Lower leg skin (tissue), 3 donors: Measurements from ENCODE around the gene ERBB2.

Experiments used
- POLR2A ChIP-seq, 2 donors: fragments of 450-650 bp; IDR thresholded peaks; one replicate each; pipeline ENCODE4 v1.6.1; 2016 to 2017; ENCODE audit warnings: antibody characterized with exemption in 2 of 2, mild to moderate bottlenecking in 1 of 2, moderate library complexity in 1 of 2
- TF ChIP-seq, protein P1 (sequence below), 3 donors: fragments of 450-650 bp; IDR thresholded peaks; one replicate each; pipeline ENCODE4 v1.5.1; 2016; ENCODE audit warnings: antibody characterized with exemption in 3 of 3, mild to moderate bottlenecking in 3 of 3, moderate library complexity in 2 of 3

DNA sequence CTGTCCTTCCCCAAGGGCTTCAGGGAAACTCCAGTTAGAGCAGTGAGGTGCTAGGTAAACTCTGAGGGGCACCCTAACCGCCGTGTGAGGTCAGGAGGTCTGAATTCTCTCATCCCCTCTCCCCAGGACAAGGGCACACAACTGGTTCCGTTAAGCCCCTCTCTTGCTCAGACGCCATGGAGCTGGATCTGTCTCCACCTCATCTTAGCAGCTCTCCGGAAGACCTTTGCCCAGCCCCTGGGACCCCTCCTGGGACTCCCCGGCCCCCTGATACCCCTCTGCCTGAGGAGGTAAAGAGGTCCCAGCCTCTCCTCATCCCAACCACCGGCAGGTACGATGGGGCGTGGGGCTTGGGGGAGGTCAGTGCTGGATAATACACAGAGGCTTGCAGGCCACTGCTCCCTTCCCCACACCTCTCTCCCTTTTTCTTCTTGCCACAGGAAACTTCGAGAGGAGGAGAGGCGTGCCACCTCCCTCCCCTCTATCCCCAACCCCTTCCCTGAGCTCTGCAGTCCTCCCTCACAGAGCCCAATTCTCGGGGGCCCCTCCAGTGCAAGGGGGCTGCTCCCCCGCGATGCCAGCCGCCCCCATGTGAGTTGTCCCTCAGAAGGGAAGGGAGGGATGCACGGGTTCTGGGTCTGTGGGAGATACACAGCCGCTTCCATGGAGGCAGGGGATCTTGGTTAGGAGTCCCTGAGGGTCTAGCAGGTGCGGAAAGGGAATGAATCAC is 42.4 kb downstream of the ERBB2 start:
- TF ChIP-seq, protein P1, sequence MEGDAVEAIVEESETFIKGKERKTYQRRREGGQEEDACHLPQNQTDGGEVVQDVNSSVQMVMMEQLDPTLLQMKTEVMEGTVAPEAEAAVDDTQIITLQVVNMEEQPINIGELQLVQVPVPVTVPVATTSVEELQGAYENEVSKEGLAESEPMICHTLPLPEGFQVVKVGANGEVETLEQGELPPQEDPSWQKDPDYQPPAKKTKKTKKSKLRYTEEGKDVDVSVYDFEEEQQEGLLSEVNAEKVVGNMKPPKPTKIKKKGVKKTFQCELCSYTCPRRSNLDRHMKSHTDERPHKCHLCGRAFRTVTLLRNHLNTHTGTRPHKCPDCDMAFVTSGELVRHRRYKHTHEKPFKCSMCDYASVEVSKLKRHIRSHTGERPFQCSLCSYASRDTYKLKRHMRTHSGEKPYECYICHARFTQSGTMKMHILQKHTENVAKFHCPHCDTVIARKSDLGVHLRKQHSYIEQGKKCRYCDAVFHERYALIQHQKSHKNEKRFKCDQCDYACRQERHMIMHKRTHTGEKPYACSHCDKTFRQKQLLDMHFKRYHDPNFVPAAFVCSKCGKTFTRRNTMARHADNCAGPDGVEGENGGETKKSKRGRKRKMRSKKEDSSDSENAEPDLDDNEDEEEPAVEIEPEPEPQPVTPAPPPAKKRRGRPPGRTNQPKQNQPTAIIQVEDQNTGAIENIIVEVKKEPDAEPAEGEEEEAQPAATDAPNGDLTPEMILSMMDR (IDR thresholded peaks at IDR 0.05) = no peak
- no peak for TF ChIP-seq POLR2A (IDR thresholded peaks at IDR 0.05)
